Measurements from ENCODE around the gene CFAP61. TPM values are rescaled to one million over a fixed set of nuclear protein-coding genes. Genes with fewer than 3 reads are reported as not detected.
A peak's percentile ranks its signal among the peaks of the same experiment; 100 is the strongest.
"Not testable (repeated sequence)": the region's sequence is repeated elsewhere in the genome, so short reads cannot be mapped to it uniquely, and the experiment has no call there.

CFAP61 gene
- polyA plus RNA-seq, 1 donor, result 6.1 TPM

DNA sequence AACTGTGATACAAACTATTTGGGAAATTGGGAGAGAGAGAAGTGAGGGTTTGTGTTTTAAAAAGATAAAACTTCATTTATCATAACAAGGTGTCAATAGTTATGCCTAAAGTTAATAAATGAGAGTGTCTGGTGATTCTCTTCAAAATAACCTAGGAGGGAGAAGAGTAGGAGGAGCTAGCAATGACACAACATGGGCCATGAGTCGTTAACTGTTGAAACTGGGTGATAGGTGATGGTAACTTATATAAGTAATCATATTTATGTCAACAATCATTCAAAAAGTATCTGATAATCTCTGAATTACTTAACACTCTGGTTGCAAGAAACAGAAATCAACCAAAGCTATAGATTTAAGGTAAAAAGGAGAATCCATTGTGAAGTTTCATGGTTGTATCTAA, 268.8 kb downstream of the CFAP61 start:
- no peak for DNase-seq (ENCODE audit: low read depth)

DNA sequence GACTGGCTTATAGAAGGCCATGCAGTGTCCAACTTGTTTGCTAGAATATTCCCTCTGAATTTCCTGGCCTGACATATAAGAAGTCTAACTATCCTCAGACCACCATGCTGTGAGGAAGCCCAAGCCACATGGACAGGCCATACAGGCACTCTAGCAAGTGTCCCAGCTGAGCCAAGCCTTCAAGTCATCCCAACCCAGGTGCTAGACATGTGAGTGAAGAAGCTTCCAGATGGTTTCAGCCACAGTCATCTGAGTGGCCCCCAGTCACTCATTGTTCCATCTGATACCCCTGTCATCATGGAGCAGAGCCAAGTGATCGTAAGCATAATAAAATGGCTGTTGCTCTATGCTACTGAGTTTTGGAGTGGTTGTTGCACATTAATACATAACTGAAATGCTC, 269.6 kb downstream of the CFAP61 start:
- no peak for DNase-seq (ENCODE audit: low read depth)

DNA sequence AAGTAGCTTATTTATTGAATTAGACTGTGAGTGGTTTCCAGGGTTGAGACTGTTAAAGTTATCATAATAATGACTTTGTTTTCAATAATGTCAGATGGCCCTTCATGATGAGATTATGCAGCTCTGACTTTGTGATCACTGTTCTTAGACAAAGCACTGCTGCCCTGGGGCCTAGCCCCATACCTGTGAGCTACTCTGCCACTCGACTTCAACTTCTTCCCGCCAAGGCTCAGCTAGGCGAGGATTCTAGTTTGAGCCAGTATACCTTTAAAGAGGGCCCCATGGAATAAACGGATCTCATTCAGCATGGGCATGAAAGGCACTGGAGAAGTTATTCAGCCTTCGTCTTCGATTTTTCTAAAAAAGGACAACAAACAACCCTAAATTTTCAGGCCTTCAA, 270.6 kb downstream of the CFAP61 start:
- no peak for DNase-seq (ENCODE audit: low read depth)

DNA sequence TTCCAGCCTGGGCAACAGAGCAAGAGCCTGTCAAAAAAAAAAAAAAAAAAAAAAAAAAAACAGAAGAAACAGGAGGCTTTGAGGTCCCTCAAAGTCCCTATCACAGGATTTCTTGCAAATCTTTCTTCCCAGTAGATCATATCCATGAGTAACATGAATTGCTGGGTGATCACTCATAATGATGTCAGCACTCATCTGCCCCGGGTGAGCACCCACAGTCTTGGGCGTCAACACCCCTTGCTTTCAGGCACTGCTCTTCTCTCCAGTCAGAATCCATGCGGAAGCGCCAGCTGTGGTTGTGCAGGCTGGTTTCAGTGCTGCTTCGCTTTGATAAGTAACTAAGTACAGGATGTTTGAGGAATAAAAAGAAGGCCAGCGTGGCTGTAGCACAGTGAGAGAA, 275.4 kb downstream of the CFAP61 start:
- no peak for DNase-seq (ENCODE audit: low read depth)

DNA sequence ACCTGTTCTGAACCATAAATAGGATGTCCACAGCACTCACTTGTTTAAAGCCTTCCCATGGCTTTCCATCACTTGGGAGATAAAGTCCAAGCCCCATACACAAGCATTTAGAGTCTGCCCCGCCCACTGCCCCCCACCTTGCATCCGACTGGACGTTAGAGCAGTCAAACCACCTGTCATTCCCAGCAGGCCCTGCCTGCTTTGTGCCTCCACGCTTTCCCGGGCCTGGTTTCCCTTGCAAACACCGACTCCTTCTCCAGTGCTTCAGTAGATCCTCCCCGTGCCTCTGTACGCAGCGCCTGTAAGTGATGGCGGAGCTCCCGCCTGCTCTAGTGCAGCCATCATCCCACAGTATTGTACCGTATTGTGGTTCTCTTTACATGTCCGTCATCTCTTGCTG, 277.2 kb downstream of the CFAP61 start:
- DNase-seq (ENCODE audit: low read depth), result no peak

DNA sequence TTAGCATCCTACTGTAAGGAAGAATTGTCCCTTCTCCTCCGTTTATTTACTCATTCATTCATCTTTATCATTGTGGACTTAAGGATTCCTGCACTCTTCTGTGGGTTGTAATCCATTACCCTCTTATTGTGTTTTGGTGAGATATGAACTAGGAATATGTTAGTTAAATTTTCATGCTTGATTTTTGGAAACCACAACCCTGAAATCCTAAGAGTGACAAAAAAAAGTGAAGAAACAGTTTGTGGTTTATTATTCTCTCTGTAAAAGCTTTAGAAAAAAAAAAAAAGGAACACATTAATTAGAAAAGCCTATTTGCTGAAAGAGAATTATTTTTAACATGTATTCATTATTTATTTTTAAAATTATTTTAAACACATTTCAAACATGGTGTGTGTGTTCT, 278.8 kb downstream of the CFAP61 start:
- no peak for DNase-seq (ENCODE audit: low read depth)

DNA sequence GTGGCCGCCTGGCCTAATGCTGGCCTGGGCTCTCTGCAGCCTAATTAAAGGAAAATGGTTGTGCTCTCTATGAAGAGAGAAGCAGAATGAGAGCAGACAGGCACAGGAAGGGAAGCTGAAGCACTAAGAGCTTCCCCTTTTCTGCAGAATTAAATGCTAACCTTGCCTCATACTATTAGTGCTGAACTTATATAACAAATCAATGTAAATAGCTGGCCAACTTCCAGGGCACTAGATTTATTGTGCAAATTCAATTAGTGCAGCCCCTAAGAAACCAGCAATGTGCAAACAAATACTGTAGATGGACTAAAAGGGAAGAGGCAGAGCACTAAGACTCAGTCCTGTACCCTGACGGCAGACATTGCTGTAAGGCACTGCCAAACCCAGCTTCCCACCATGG, 279.5 kb downstream of the CFAP61 start:
- DNase-seq (ENCODE audit: low read depth), result no peak

DNA sequence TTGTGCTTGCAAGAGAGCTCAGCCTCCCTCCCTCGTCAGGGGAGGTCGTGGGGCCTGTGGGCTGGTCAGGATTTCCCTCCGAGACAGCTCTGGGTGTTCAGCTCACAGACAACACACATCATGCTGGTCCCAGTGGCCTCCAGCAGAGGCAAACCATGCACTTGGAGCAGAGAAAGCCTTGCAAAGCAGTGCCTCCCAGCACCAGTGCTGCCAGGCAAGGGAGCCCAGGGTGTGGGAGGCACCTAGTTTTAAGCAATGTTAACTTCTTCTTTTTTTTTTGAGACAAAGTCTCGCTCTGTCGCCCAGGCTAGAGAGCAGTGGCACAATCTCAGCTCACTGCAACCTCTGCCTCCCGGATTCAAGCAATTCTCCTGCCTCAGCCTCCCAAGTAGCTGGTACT, 281.5 kb downstream of the CFAP61 start:
- DNase-seq (ENCODE audit: low read depth), result no peak

DNA sequence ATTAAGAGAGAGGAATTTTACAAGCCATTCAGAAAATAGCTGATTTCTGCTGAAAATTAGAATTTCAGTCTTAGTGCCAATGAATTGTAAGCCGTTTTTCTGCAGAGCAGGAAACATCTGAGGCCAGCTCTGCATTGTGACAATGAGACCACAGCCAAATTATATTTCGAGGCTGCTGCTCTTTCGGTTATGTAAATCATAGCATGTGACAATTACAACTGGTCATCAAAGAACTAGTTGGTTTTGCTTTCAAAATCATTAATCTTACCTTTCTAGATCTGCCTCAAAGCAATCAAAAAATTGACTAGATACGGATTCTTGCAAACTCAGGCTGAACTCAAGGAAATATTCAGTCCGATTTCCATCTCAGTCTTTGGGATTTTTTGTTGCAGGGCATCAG, 282.2 kb downstream of the CFAP61 start:
- DNase-seq (ENCODE audit: low read depth), result no peak

DNA sequence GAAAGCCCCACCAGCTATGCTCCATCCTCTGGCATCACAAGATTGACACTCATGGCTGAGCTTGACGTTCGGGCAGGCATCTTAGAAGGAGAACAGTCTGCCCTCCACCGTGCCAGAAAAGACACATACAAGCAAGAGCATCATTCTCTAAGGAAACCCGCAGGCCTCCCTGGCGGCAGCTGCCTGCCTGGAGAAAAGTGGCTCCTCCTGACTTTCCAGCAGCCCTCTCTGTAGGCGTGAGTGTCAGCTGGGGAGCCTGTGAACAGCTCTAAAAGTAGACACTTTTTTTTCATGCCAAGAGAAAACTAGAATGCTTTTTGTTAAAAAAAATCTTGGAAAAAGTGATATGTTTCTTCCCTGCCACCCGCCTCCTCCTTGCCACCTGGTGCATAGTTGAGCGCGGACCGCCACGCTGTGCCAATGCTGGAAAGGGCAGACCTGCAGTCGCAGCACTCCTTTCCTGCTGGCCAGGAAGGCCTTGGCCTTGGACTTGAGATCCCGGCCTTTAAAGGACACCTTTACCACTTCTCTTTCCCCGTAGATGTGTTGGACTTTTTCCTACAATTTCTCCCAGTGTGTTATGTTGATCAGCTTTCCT, 285.9 kb downstream of the CFAP61 start:
- no peak for DNase-seq (ENCODE audit: low read depth)

DNA sequence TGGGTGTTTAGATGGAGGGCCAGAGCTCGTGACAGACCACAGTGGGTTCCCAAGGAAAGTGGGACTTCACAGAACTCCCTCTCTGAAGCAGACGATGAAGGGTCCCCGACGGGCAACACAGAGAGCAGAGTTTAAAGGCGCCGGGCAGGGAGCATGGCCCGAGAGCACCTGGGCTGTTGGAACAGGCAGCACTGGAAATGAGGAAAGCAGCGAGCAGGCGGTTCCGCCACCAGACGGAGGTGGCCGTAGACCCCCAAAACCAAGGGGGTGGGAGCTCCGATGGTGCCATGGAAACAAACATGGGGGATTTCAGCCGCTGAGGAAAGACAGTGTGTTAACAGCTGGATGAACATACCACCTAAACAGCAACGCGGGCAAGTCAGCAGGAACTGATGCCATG, 288.1 kb downstream of the CFAP61 start:
- no peak for DNase-seq (ENCODE audit: low read depth)

DNA sequence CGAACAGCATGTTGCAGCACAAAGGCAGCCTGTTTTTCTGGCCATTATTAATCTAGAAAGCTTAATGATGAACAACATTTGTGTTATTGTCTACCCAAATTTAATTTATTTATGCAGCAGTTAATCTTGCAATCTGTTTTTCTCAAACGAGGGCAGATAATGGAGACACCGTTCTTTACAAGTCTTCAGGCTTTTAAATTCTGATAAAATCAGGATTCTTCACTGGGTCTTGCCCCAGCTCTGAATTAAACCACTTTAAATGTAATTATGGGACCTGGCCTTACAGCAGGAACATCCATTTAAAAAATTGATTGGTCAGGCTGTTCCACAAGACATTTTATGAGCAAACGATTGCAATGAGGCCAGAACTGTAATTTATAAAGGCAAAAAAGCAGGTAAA, 289.0 kb downstream of the CFAP61 start:
- DNase-seq (ENCODE audit: low read depth), result no peak

DNA sequence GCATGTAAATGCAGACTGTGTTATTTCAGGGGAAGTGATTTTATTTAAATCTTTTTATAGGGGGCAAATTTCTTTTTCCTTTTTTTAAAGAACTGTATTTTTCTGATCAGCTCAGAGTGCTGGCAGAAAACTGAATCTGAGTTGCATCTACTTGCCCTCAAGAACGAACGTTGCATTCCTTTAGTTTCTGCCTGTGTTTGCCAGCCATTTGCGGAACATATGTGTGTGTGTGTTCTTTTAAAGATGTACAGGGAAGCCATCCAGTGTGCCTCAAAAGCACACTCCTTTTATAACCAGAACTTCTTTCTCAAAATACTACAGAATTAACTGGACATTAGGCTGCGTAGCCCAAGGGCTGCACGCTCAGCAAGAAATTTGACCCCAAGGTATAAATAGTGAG, 289.7 kb downstream of the CFAP61 start:
- no peak for DNase-seq (ENCODE audit: low read depth)

DNA sequence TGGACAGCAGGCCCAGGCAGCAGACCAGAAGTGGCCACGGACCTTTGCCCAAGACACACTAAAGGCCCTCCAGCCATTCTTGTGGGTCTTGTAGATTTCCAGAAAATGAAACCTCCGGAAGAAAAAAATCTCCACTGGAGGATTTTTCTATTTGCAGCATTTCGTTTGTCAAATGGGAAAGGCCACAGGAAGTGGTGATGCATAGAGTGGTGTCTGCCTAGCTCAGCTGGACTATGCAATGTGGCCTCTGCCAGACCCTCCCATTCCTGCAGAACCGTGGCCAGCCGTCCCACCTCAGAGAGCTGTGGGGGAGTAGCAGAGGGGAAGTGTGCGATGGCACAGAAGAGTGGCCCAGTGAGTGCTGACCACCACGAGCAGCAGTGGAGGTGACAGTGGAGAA, 291.6 kb downstream of the CFAP61 start:
- DNase-seq (ENCODE audit: low read depth), result no peak

DNA sequence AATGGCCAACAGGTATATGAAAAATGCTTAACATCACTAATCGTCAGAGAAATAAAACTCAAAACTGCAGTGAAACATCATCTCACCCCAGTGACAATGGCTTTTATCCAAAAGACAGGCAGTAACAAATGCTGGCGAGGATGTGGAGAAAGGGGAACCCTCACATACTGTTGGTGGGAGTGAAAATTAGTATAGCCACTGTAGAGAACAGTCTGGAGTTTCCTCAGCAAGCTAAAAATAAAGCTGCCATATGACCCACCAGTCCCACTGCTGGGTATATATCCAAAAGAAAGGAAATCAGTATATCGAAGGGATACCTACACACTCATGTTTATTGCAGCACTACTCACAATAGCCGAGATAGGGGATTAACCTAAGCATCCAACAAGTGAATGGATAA, 292.1 kb downstream of the CFAP61 start:
- DNase-seq (ENCODE audit: low read depth), result no peak

DNA sequence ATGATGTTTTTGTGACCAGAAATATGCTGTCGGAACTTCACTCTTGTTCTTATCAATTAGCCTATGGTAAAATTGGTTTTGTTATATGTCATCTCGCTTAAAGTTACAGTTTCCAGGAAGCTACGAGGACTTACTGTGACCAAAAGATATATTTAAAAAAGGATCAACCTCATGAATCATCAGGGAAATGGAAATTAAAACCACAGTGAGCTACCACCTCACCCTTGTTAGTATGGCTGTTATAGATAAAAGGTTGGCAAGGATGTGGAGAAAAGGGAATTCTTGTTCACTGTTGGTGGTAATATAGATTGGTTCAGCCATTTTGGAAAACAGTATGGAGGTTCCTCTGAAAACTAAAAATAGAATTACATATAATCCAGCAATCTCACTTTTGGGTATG, 301.2 kb downstream of the CFAP61 start:
- no peak for DNase-seq (ENCODE audit: low read depth)

DNA sequence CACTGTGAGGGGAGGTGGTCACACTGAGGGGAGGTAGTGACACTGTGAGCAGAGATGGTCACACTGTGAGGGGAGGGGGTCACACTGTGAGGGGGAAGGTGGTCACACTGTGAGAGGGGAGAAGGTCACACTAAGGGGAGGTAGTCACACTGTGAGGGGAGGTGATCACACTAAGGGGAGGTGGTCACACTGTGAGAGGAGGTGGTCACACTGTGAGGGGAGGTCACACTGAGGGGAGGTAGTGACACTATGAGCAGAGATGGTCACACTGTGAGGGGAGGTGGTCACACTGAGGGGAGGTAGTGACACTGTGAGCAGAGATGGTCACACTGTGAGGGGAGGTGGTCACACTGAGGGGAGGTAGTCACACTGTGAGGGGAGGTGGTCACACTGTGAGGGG, 303.2 kb downstream of the CFAP61 start:
- DNase-seq (ENCODE audit: low read depth), result not testable (repeated sequence)

DNA sequence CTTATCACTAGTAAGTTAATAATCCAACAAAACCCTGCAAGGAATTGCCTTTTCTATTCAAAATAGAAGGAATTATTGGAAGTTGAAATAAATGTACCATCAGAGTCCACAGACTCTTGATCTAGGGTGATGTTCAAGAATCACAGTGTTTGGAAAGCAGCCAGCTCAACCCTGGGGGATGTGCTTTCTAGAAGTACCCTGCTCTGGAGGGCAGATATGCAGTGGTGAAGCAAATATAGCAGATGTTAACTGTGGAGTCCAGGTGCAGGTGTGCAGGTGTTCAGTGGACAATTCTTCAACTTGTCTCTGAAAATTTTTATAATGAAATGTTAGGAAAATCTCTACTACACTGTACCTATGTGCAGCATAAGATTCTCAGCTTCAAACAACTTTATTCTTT, 306.5 kb downstream of the CFAP61 start:
- DNase-seq (ENCODE audit: low read depth), result no peak

DNA sequence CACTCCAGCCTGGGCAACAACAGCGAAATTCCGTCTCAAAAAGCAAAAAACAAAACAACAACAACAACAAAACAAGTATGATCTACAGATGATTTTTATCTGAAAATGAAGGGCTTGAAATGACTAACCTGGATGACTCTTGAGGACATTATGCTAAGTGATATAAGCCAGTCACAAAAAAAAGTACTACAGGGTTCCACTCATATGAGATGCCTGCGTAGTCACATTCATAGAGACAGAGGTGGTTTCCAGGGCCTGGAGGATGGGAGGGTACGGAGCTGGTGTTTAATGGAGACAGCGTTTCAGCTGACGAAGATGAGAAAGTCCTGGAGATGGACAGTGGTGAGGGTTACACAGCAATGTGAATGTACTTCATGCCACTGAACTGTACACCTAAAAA, 307.3 kb downstream of the CFAP61 start:
- no peak for DNase-seq (ENCODE audit: low read depth)

DNA sequence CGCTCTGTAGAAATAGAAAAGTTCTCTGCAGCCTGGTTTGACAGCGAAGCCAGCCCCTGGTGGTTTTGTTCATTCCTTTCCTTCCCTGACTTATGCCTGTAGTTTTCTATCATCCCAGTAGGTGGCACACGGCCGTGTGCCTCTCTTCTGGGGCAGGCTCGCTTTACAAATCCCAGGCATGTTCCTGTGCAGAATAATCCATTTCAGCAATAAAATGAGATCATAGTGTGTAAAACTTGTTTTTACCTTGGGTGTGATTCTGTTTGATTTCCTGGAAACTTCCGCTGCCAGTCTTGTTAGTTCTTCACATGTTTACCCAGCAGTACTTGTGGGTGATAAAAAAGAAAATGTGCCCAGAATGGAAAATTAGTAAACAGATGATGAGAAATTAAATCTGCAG, 308.1 kb downstream of the CFAP61 start:
- DNase-seq (ENCODE audit: low read depth), result peak; percentile 36

DNA sequence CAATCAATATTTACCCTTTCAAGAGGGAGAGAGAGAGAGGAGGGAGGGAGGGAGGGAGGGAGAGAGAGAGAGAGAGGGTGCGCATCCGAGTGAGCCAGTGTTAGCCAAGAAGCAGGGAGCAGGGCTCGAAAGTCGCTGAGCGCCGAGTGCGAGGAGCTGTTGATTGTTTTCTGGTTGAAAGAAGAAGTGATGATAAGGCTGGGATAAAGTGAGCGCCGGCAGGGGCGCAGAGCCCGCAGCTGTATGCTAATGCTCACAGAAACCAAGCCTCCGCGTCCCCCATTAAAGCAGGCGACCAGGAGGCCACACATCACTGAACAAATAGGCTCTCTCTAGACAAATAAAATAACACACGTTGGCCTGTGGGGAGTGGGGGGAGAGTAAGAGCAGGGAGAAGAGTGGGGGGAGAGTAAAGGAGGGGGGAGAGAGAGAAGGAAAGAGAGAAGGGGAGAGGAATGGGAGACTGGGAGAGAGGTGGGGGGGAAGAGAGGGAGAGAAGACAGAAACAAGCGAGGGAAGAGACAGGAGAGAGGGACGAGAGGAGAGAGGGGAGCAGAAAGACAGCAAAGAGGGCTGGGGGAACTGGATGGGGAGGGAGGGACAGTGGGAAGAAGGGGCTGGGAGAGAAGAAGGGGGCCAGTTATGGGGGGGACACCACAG, 310.6 kb downstream of the CFAP61 start:
- no peak for DNase-seq (ENCODE audit: low read depth)

DNA sequence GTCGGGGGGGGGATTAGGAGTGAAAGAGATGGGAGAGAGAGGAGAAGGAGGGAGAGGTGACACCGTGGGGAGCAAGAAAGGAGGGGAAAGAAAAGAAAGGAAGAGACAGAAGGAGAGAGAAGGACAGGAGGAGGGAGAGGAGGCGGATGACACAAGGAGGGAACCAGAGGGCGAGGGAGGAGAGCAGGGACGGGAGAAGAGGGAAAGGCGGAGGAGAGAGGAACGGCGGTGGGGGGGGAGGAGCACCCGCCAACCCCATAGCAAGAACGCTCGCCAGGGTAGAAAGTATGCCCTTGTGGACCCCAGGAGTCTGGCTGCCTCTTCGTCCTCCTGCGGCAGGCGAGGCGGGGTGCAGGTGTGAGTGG, 311.1 kb downstream of the CFAP61 start:
- no peak for DNase-seq (ENCODE audit: low read depth)

DNA sequence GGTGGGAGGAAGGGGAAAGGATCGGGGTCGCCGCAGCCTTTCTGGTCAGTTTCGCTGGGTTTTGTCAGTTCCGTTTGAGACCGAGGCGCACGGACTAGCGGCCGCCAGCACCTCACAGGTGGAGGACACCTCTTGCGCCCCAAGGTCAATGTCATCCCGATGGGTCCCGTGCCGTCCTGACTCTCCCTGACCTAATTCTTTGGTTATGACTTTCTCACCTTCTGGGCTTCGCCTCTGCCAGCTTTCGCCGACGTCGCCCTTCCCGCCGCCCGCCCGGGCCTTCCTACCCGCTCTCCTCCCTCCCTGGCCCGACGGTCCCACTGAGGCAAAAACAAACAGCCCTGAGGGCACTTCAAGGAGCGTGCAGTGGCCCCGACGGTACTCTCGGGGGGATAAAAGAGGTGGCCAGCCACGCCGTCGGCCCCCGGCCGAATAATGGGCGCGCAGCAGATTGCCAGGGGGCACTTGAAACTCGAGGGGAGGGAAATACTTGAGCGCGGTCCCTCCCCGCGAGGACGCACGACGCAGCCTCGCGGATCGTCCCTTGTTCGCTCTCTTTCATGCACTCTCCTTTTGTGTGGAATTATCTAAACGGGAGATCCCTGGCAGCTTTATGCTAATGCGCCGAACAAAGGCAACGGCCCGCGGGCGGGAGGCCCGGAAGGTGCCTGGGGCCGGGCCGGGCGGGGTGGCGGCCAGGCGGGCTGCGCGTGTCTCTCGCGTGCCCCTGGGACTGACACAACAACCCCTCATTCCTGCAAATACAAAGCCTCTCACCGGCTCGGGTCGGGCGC, 311.7 kb downstream of the CFAP61 start:
- DNase-seq (ENCODE audit: low read depth), result no peak
